Purkinje cell (primary cell): ENCODE data around the gene RFK. TPM values are rescaled to one million over a fixed set of nuclear protein-coding genes. Genes with fewer than 3 reads are reported as not detected.

Experiments used
- polyA plus RNA-seq: library from polyadenylated mRNA; unstranded; fragments of >200 nt; fragmentation: Nextera tagmentation; gene quantifications from 2 replicates; pipeline ENCODE4 v1.2.1, GENCODE V29; 2014

The RFK gene
- polyA plus RNA-seq: 31.3 and 42.3 TPM in 2 replicates

GRCh38 chr9:76394195-76394959 lies at the start of gene RFK:
Gene RFK (minus strand): TSS chr9:76394426. CDS start chr9:76394171, 255 bp downstream.

Other genes with a start within 250 kb of the RFK start
- 0.66 TPM in 1 of 2 replicates, not detected in the other for gene GCNT1, start 64.8 kb upstream of the RFK start, polyA plus RNA-seq